ENCODE measurements around the gene CITED1. TPM values are rescaled to one million over a fixed set of nuclear protein-coding genes. Genes with fewer than 3 reads are reported as not detected.

Gene CITED1
- total RNA-seq (2022) (0.78 TPM in 1 of 2 replicates, not detected in the other), Bru-seq, nascent RNA (percentile 14 among the genes with signal in this experiment), BruChase-seq, experiment 1, labeled RNA remaining after a 6-hour chase (percentile 19 among the genes with signal in this experiment), BruChase-seq, experiment 2, labeled RNA remaining after a 2-hour chase (percentile 15 among the genes with signal in this experiment)
- long read RNA-seq, result 0 reads

DNA sequence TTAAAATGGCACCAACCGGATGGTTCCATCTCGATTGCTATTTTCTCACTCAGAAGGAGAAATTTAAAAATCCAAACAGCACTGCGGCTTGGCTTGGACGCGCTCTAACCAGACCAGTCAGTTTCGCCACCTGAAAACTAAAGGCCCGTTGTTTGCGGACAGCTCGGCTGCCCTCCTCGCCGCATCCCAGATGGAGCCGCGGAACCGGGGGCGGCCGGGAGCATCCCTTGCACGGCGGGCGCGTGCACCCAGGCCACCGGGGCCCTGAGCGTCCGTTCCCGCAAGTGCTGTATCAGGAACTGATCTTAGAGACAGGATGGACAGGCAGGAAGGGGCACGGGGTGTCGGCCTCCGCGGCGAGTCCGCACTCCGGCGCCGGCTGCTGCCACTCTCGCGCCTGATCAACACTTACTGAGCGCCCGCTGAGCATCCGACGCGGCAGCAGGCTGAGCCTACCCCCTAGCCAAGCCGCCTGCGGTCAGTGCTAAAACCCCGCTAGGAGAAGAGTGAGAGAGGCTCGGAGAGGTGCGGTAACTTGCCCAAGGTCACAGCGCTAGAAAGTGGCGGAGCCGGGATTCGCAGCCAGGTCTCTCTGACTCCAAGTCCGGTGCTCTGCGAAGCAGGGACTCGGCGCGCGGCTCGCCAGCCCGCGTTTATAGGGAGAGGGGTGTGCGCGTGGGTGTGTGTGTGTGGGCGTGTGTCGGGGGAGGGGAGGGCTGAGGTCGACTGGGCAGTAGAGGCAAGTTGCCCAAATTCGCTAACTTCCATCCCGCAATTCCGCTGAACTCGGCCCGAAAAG lies at the start of gene CITED1:
Gene CITED1 (minus strand): TSS at position 629 of the 799 bp plus-strand sequence. CDS start 3,045 bp downstream, outside the sequence.
- CTCF ChIA-PET, result no interaction called here
- intact Hi-C loops (cut with micrococcal nuclease; ENCODE audit: unreplicated experiment), result no loop called here
- peak; percentile 8 for DNase-seq

GRCh38 chrX:72352786-72353185 lies 47.1 kb upstream of the CITED1 start:
- intact Hi-C loops (cut with micrococcal nuclease; ENCODE audit: unreplicated experiment), result no loop called here
- no peak for DNase-seq
- Mint-ChIP-seq H3K4me3 (ENCODE audit: low read depth, unreplicated experiment) (no peak overlapping the region), H3K4me1 (ENCODE audit: low read depth, unreplicated experiment) (no peaks in the 10 kb centered on the region), H3K27ac (ENCODE audit: unreplicated experiment) (no peak overlapping the region), H3K27me3 (ENCODE audit: unreplicated experiment) (no peaks in the 10 kb centered on the region), H3K36me3 (ENCODE audit: insufficient read depth, unreplicated experiment) (no peaks in the 10 kb centered on the region), H3K9me3 (ENCODE audit: low read depth, unreplicated experiment) (no peaks in the 10 kb centered on the region)
- CTCF ChIA-PET, result no interaction called here
- BruUV-seq (replicated peaks), result no TSS peak
- no peak for TF ChIP-seq CTCF (IDR thresholded peaks at IDR 0.05; ENCODE audit: unreplicated experiment)

More for the DNA sequence above, at the start of gene CITED1:
- H3K9me3 Mint-ChIP-seq (ENCODE audit: low read depth, unreplicated experiment), result no peaks in the 10 kb centered on the region
- peaks cover 24% of the 10 kb centered on the region for H3K36me3 Mint-ChIP-seq (ENCODE audit: insufficient read depth, unreplicated experiment)
- H3K4me3 Mint-ChIP-seq (ENCODE audit: low read depth, unreplicated experiment), result peak within 1 kb of the TSS; percentile 85
- TF ChIP-seq CTCF (IDR thresholded peaks at IDR 0.05; ENCODE audit: unreplicated experiment), result no peak
- H3K4me1 Mint-ChIP-seq (ENCODE audit: low read depth, unreplicated experiment), result peaks cover 7% of the 10 kb centered on the region
- H3K27ac Mint-ChIP-seq (ENCODE audit: unreplicated experiment), result no peak within 1 kb of the TSS
- peaks cover 82% of the 10 kb centered on the region for H3K27me3 Mint-ChIP-seq (ENCODE audit: unreplicated experiment)
- no TSS peak for BruUV-seq (replicated peaks)

GRCh38 chrX:72351606-72352334 lies 46.1 kb upstream of the CITED1 start:
- Mint-ChIP-seq H3K9me3 (ENCODE audit: low read depth, unreplicated experiment) (no peaks in the 10 kb centered on the region), H3K4me3 (ENCODE audit: low read depth, unreplicated experiment) (no peak overlapping the region), H3K36me3 (ENCODE audit: insufficient read depth, unreplicated experiment) (no peaks in the 10 kb centered on the region), H3K4me1 (ENCODE audit: low read depth, unreplicated experiment) (no peaks in the 10 kb centered on the region), H3K27ac (ENCODE audit: unreplicated experiment) (no peak overlapping the region), H3K27me3 (ENCODE audit: unreplicated experiment) (no peaks in the 10 kb centered on the region)
- CTCF ChIA-PET, result interaction anchor here (0.6 kb wide), 1 partner anchor 16 kb away, joined by 4 read pairs; no protein-coding TSS in a partner anchor
- intact Hi-C loops (cut with micrococcal nuclease; ENCODE audit: unreplicated experiment), result no loop called here
- DNase-seq, result no peak
- no peak for TF ChIP-seq CTCF (IDR thresholded peaks at IDR 0.05; ENCODE audit: unreplicated experiment)
- no TSS peak for BruUV-seq (replicated peaks)

DNA sequence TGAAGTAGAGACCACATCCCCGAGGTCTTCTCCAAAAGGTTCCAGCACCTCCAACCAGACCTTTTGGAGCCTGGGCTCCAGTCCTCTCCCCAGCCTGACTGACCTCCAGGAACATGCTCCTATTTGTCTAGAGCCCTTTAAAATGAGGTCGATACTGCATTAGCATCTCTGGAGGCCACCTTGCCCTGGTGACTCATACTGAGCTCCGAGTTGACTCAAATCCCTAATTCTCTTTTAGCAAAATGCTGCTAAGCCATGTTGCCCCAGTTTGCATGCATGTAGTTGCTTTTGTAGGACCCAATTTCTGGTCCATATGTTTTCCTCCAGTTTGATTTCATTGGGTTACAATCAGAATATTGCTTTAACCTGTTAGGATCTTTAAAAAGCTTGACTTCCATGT lies 43.5 kb upstream of the CITED1 start:
- Mint-ChIP-seq H3K27me3 (ENCODE audit: unreplicated experiment) (no peaks in the 10 kb centered on the region), H3K27ac (ENCODE audit: unreplicated experiment) (peak overlapping the region; percentile 38), H3K4me1 (ENCODE audit: low read depth, unreplicated experiment) (no peaks in the 10 kb centered on the region), H3K36me3 (ENCODE audit: insufficient read depth, unreplicated experiment) (no peaks in the 10 kb centered on the region), H3K9me3 (ENCODE audit: low read depth, unreplicated experiment) (no peaks in the 10 kb centered on the region), H3K4me3 (ENCODE audit: low read depth, unreplicated experiment) (no peak overlapping the region)
- no peak for DNase-seq
- no TSS peak for BruUV-seq (replicated peaks)
- no peak for TF ChIP-seq CTCF (IDR thresholded peaks at IDR 0.05; ENCODE audit: unreplicated experiment)
- intact Hi-C loops (cut with micrococcal nuclease; ENCODE audit: unreplicated experiment), result no loop called here
- CTCF ChIA-PET, result no interaction called here

Data from Calu3 (cell line).